Ishikawa (cell line): ENCODE data around the gene TMEM184B.

Source experiments
- CEBPB ChIP-seq: IDR thresholded peaks from 2 replicates; pipeline ENCODE4 v1.6.1; 2012
- CREB1 ChIP-seq: IDR thresholded peaks from 2 replicates; pipeline ENCODE4 v1.6.1; 2012; ENCODE audit warnings: low read depth
- EGR1 ChIP-seq: IDR thresholded peaks from 2 replicates; pipeline ENCODE4 v1.6.1; 2012
- EP300 ChIP-seq: IDR thresholded peaks from 2 replicates; pipeline ENCODE4 v1.6.1; 2012; ENCODE audit warnings: borderline replicate concordance
- FOXM1 ChIP-seq: IDR thresholded peaks from 2 replicates; pipeline ENCODE4 v1.6.1; 2012; ENCODE audit warnings: low read depth, borderline replicate concordance
- NFIC ChIP-seq: IDR thresholded peaks from 2 replicates; pipeline ENCODE4 v1.6.1; 2012
- RAD21 ChIP-seq: IDR thresholded peaks from 2 replicates; pipeline ENCODE4 v1.6.1; 2012; ENCODE audit warnings: low read depth
- REST ChIP-seq: IDR thresholded peaks from 2 replicates; pipeline ENCODE4 v1.6.1; 2012; ENCODE audit warnings: low read depth, mild to moderate bottlenecking
- TAF1 ChIP-seq: IDR thresholded peaks from 2 replicates; pipeline ENCODE4 v1.6.1; 2012; ENCODE audit warnings: low read depth, mild to moderate bottlenecking
- TCF12 ChIP-seq: IDR thresholded peaks from 2 replicates; pipeline ENCODE4 v1.6.1; 2012; ENCODE audit warnings: low read depth
- TEAD4 ChIP-seq: IDR thresholded peaks from 2 replicates; pipeline ENCODE4 v1.6.1; 2012
- YY1 ChIP-seq: IDR thresholded peaks from 2 replicates; pipeline ENCODE4 v1.6.1; 2012; ENCODE audit warnings: low read depth
- ZBTB7A ChIP-seq: IDR thresholded peaks from 2 replicates; pipeline ENCODE4 v1.6.1; 2012; ENCODE audit warnings: low read depth
- TF ChIP-seq, protein P1 (sequence below): IDR thresholded peaks from 2 replicates; pipeline ENCODE4 v1.6.1; 2012
- TF ChIP-seq, protein P2 (sequence below): IDR thresholded peaks from 2 replicates; pipeline ENCODE4 v1.6.1; 2012

Gene TMEM184B

GRCh38 chr22:38228873-38229740 is 43.7 kb downstream of the TMEM184B start:
- TF ChIP-seq TCF12 (no peak), FOXM1 (no peak), TEAD4 (no peak), EP300 (peak; percentile 54; the same call in 1 of the 2 replicates), TAF1 (no peak)
- TF ChIP-seq, protein P1, sequence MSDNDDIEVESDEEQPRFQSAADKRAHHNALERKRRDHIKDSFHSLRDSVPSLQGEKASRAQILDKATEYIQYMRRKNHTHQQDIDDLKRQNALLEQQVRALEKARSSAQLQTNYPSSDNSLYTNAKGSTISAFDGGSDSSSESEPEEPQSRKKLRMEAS: 0 out of 2 replicates have a peak, but pooled peaks have one; percentile 38

DNA sequence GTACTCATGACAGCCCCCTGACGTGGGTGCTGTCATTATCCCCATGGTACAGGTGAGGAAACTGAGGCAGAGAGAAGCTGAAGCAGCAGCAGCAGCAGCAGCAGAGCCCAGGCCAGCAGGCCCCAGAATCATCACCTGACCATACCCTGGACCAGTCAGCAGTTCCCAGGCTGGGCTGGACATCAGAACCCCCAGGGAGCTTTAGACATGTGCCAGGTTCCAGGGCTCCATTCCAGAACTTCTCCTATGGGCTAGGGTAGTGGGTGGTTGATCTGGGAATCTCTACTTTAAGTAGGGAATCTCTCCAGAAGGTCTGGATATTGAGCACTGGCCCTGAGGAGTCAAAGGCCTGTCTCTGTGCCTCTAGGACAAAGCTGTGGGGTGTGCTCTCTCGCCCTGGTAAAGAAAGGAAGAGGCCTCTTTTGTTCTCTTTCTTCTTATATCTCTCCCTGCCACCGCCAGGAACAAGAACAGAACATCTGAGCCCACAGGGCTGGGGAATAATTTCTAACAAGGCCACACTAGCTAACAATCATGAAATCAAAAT is 44.4 kb downstream of the TMEM184B start:
- TF ChIP-seq ZBTB7A: no peak
- no peak for TF ChIP-seq TEAD4
- no peak for TF ChIP-seq RAD21
- no peak for TF ChIP-seq TCF12
- TF ChIP-seq CREB1: no peak
- TF ChIP-seq, protein P1: no peak
- TF ChIP-seq YY1: no peak
- TF ChIP-seq NFIC: no peak

GRCh38 chr22:38226853-38227649 is 45.8 kb downstream of the TMEM184B start:
- TF ChIP-seq, protein P2, sequence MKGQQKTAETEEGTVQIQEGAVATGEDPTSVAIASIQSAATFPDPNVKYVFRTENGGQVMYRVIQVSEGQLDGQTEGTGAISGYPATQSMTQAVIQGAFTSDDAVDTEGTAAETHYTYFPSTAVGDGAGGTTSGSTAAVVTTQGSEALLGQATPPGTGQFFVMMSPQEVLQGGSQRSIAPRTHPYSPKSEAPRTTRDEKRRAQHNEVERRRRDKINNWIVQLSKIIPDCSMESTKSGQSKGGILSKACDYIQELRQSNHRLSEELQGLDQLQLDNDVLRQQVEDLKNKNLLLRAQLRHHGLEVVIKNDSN: no peak
- TF ChIP-seq TEAD4: no peak

DNA sequence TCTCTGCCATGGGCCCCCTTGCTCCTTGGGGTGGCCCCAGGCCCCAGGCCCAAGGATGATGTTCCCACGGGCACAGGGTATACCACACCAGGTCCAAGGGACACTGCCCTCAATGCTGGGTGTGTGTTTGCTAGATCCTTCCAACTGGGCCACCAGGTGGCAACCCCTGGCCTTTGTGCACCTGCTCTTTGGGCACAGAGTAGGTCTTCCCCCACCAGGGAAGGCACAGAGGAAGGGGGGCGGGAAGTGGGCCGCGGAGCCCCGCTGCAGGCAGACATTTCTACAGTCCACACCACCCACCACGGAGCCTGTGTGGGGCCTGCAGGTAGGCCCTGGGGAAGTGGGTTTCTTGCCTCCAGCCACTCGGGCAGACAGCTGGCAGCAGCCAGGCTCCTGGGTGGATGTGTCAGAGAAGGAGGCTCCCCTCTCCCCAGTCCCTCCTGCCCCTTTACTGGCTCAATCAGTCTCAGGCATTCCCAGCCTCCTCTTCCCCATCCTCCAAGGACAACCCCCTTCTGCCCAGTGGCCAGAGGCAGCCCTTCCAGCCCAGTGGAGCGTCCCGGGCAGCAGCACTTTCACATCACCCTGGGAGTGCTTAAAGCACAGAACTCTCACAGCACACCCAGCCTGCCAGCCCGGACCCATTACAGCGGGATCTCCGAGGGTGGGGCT is 49.4 kb downstream of the TMEM184B start:
- TF ChIP-seq TAF1 (no peak), FOXM1 (no peak), RAD21 (peak; percentile 13; the same call in 1 of the 2 replicates)

DNA sequence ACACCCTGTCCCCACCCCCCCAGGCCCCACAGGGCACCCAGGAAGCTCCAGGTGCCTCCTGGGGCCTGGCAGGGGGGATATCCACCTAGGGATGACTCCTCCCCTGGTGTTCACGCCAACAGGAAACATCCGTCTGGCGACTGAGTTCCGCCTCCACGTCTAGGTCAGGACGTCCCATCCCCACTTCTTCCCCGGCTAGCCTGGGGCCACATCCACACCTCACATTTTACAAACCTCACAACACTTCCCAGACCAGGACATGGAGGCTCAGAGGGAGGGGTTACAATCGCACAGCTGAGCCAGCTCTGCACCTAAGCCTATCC is 50.1 kb downstream of the TMEM184B start:
- TF ChIP-seq FOXM1: no peak
- TF ChIP-seq CREB1: no peak
- no peak for TF ChIP-seq NFIC
- TF ChIP-seq REST: no peak
- no peak for TF ChIP-seq RAD21
- no peak for TF ChIP-seq TAF1
- no peak for TF ChIP-seq ZBTB7A

GRCh38 chr22:38221908-38222796 is 50.7 kb downstream of the TMEM184B start:
- TF ChIP-seq FOXM1 (no peak), REST (no peak), EP300 (no peak), CREB1 (no peak), NFIC (no peak), TCF12 (no peak), EGR1 (no peak), TAF1 (no peak), ZBTB7A (no peak), CEBPB (no peak), YY1 (no peak), RAD21 (no peak), TEAD4 (no peak)
- TF ChIP-seq, protein P1: no peak
- TF ChIP-seq, protein P2: no peak
